ENCODE measurements around the gene IKZF2. TPM values are rescaled to one million over a fixed set of nuclear protein-coding genes. Genes with fewer than 3 reads are reported as not detected.

The IKZF2 gene
- total RNA-seq, 3 donors from 2014 or later = 5.6 to 11.1 (median 8.6) TPM

- Histone ChIP-seq H3K4me1 (ENCODE audit: low read depth) (no peaks in the 10 kb centered on the region), H3K4me3 (no peak overlapping the region), H3K9me3 (no peaks in the 10 kb centered on the region), H3K36me3 (ENCODE audit: low read depth) (no peaks in the 10 kb centered on the region)
- TF ChIP-seq, protein P1, sequence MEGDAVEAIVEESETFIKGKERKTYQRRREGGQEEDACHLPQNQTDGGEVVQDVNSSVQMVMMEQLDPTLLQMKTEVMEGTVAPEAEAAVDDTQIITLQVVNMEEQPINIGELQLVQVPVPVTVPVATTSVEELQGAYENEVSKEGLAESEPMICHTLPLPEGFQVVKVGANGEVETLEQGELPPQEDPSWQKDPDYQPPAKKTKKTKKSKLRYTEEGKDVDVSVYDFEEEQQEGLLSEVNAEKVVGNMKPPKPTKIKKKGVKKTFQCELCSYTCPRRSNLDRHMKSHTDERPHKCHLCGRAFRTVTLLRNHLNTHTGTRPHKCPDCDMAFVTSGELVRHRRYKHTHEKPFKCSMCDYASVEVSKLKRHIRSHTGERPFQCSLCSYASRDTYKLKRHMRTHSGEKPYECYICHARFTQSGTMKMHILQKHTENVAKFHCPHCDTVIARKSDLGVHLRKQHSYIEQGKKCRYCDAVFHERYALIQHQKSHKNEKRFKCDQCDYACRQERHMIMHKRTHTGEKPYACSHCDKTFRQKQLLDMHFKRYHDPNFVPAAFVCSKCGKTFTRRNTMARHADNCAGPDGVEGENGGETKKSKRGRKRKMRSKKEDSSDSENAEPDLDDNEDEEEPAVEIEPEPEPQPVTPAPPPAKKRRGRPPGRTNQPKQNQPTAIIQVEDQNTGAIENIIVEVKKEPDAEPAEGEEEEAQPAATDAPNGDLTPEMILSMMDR (IDR thresholded peaks at IDR 0.05) = no peak
- intact Hi-C loops (cut with DNase I, micrococcal nuclease) = no loop called here
- ATAC-seq = no peak
- DNase-seq = no peak
Measured at GRCh38 chr2:213162516-213163118, 11.2 kb upstream of the IKZF2 start.

GRCh38 chr2:213161759-213162515, 10.5 kb upstream of the IKZF2 start:
- DNase-seq = no peak
- no peaks in the 10 kb centered on the region for H3K9me3 ChIP-seq
- no peaks in the 10 kb centered on the region for H3K36me3 ChIP-seq (ENCODE audit: low read depth)
- no peaks in the 10 kb centered on the region for H3K4me1 ChIP-seq (ENCODE audit: low read depth)
- TF ChIP-seq, protein P1 (IDR thresholded peaks at IDR 0.05) = no peak
- intact Hi-C loops (cut with DNase I, micrococcal nuclease) = no loop called here
- no peak for ATAC-seq
- H3K4me3 ChIP-seq = no peak overlapping the region

DNA sequence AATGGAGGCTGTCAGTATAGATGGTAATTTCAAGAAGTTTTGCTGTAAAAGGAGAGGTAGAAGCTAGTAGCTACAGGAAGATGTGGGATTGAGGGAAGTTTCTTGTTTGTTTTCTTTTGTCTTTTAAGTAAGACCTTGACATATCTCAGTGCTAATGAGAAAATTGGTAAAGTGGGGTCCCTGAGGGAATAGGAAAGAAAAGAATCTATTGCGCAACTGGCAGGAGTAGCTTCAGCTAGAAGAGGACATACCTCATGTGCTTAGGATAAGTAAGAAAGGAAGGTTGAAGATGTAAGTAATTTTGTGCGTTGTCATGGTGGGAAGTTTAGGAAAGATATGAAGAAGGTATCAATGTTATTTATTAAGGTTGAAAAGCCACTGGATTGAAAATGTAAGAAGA, 8.4 kb upstream of the IKZF2 start:
- no peak for ATAC-seq
- Histone ChIP-seq H3K9me3 (no peaks in the 10 kb centered on the region), H3K36me3 (ENCODE audit: low read depth) (no peaks in the 10 kb centered on the region), H3K4me1 (ENCODE audit: low read depth) (no peaks in the 10 kb centered on the region), H3K4me3 (no peak overlapping the region)
- DNase-seq = no peak
- TF ChIP-seq, protein P1 (IDR thresholded peaks at IDR 0.05) = no peak
- intact Hi-C loops (cut with DNase I, micrococcal nuclease) = loop anchor here in 1 of 2 donors (10.0 kb wide), 1 partner anchor 385 kb away; no protein-coding TSS in a partner anchor

- Histone ChIP-seq H3K4me1 (ENCODE audit: low read depth) (no peaks in the 10 kb centered on the region), H3K9me3 (no peaks in the 10 kb centered on the region), H3K36me3 (ENCODE audit: low read depth) (no peaks in the 10 kb centered on the region), H3K4me3 (no peak overlapping the region)
- intact Hi-C loops (cut with DNase I, micrococcal nuclease) = loop anchor here in 1 of 2 donors (10.0 kb wide), 1 partner anchor 382 kb away; no protein-coding TSS in a partner anchor
- ATAC-seq (no peak), DNase-seq (no peak)
- TF ChIP-seq, protein P1 (IDR thresholded peaks at IDR 0.05) = no peak
Measured at GRCh38 chr2:213157242-213157641, 5.8 kb upstream of the IKZF2 start.

GRCh38 chr2:213156717-213157116, 5.3 kb upstream of the IKZF2 start:
- TF ChIP-seq, protein P1 (IDR thresholded peaks at IDR 0.05) = no peak
- H3K4me3 ChIP-seq = no peak overlapping the region
- intact Hi-C loops (cut with DNase I, micrococcal nuclease) = loop anchor here in 1 of 2 donors (10.0 kb wide), 1 partner anchor 382 kb away; no protein-coding TSS in a partner anchor

More at GRCh38 chr2:213156717-213157116, 5.3 kb upstream of the IKZF2 start:
- Histone ChIP-seq H3K4me1 (ENCODE audit: low read depth) (no peaks in the 10 kb centered on the region), H3K9me3 (no peaks in the 10 kb centered on the region), H3K36me3 (ENCODE audit: low read depth) (no peaks in the 10 kb centered on the region)
- DNase-seq (no peak), ATAC-seq (no peak)
